OCI-LY7 (cell line): ENCODE results near the gene AP3B2. TPM values are rescaled to one million over a fixed set of nuclear protein-coding genes. Genes with fewer than 3 reads are reported as not detected.
"Not testable (repeated sequence)": the region's sequence is repeated elsewhere in the genome, so short reads cannot be mapped to it uniquely, and the experiment has no call there.

Source experiments
- BruUV-seq: library from RNA; stranded (reverse); fragments of 400-500 nt; replicated peaks from 2 replicates; lab custom pipeline; 2021; lab: Mats Ljungman, UMichigan
- CTCF ChIA-PET: fragments of 300-600 bp; sonication (Branson Sonifier 250); formaldehyde crosslinking; loops from one replicate; lab custom pipeline; 2022; ENCODE audit warnings: antibody characterized with exemption; ENCODE audit not compliant: unreplicated experiment; lab: Charles Lee
- POLR2A ChIA-PET: fragments of 300-600 bp; sonication (Branson Sonifier 250); formaldehyde crosslinking; loops from one replicate; lab custom pipeline; 2022; ENCODE audit warnings: antibody characterized with exemption; lab: Charles Lee
- DNase-seq: peaks from one replicate; pipeline ENCODE4 v3.0.0-alpha.2; 2015; ENCODE audit warnings: low spot score
- H2AFZ ChIP-seq: fragments of 200-600 bp; sonication (generic), shearing (Covaris generic); 2 replicates; pipeline ENCODE4 v1.6.1; 2014; ENCODE audit warnings: mild to moderate bottlenecking, antibody characterized with exemption, low read length, moderate library complexity
- H3K27ac ChIP-seq: fragments of 200-600 bp; sonication (generic); 2 replicates; pipeline ENCODE4 v1.5.1; 2014; ENCODE audit warnings: mixed run types, low read depth, mild to moderate bottlenecking, moderate library complexity, low read length, inconsistent platforms; ENCODE audit not compliant: poor library complexity, severe bottlenecking
- H3K36me3 ChIP-seq: fragments of 200-600 bp; sonication (generic); 2 replicates; pipeline ENCODE4 v1.6.1; 2014; ENCODE audit warnings: mild to moderate bottlenecking, antibody characterized with exemption, low read length, moderate library complexity, mixed read lengths; ENCODE audit not compliant: insufficient read depth
- H3K4me1 ChIP-seq: fragments of 200-600 bp; sonication (generic); 2 replicates; pipeline ENCODE4 v1.5.1; 2014; ENCODE audit warnings: mild to moderate bottlenecking, low read length; ENCODE audit not compliant: insufficient read depth, poor library complexity, severe bottlenecking
- H3K4me2 ChIP-seq: fragments of 200-600 bp; sonication (generic); 2 replicates; pipeline ENCODE4 v1.6.1; 2014; ENCODE audit warnings: mild to moderate bottlenecking, low read length
- H3K4me3 ChIP-seq: fragments of 200-600 bp; sonication (generic); 2 replicates; pipeline ENCODE4 v1.5.1; 2014; ENCODE audit warnings: mild to moderate bottlenecking, low read depth, low read length; ENCODE audit not compliant: poor library complexity, severe bottlenecking
- H3K79me2 ChIP-seq: fragments of 200-600 bp; sonication (generic); 2 replicates; pipeline ENCODE4 v1.6.1; 2016; ENCODE audit warnings: low read depth, mild to moderate bottlenecking, low read length, moderate library complexity, mixed read lengths; ENCODE audit not compliant: insufficient read depth
- H3K9me2 ChIP-seq: fragments of 200-600 bp; sonication (generic); 2 replicates; pipeline ENCODE4 v1.6.1; 2016; ENCODE audit warnings: mild to moderate bottlenecking, low read length, mixed read lengths; ENCODE audit not compliant: insufficient read depth
- H3K9me3 ChIP-seq: fragments of 200-600 bp; sonication (generic); 2 replicates; pipeline ENCODE4 v1.6.1; 2014; ENCODE audit warnings: mild to moderate bottlenecking, mixed run types, low read length, mixed read lengths
- H4K20me1 ChIP-seq: fragments of 200-600 bp; sonication (generic); 2 replicates; pipeline ENCODE4 v1.6.1; 2014; ENCODE audit warnings: mild to moderate bottlenecking, antibody characterized with exemption, low read length, moderate library complexity, mixed read lengths; ENCODE audit not compliant: insufficient read depth
- CTCF ChIP-seq: fragments of 200-600 bp; sonication (generic); conservative IDR thresholded peaks from 2 replicates; pipeline ENCODE4 v1.5.1; 2014; ENCODE audit warnings: mild to moderate bottlenecking, antibody characterized with exemption, low read length, moderate library complexity, mixed read lengths
- EZH2phosphoT487 ChIP-seq: fragments of 200-600 bp; sonication (generic); IDR thresholded peaks from 2 replicates; pipeline ENCODE4 v1.6.1; 2018; ENCODE audit warnings: low read depth, borderline replicate concordance, mild to moderate bottlenecking, mixed run types, antibody characterized with exemption, low read length, moderate library complexity, mixed read lengths
- intact Hi-C: fragments of 100-400 bp; cut with micrococcal nuclease; formaldehyde crosslinking; loops from one replicate; pipeline ENCODE4 v1.10.0; 2022; ENCODE audit not compliant: unreplicated experiment
- total RNA-seq, 2 experiments: library from RNA; depleted of rRNA in 1 of 2; stranded (reverse); fragments of >200 nt in 1 of 2; shearing (Covaris generic) in 1 of 2; gene quantifications; 2 replicates each; pipeline ENCODE4 v1.2.3, GENCODE V29; 2014 to 2022

Gene AP3B2
- total RNA-seq, 2 experiments from 2014 or later: 0.13 TPM; not detected in 1

- ChIA-PET CTCF (no interaction called here), POLR2A (no interaction called here)
- TF ChIP-seq EZH2phosphoT487: no peak
- no peak for TF ChIP-seq CTCF
- no peaks in the 10 kb centered on the region for H3K9me3 ChIP-seq
- DNase-seq: no peak
- H3K4me3 ChIP-seq: no peak overlapping the region
- H3K79me2 ChIP-seq: no peaks in the 10 kb centered on the region
- H3K4me2 ChIP-seq: peak overlapping the region; percentile 91; the same call in 1 of the 2 replicates
- H3K36me3 ChIP-seq: no peaks in the 10 kb centered on the region
- BruUV-seq: no TSS peak
- H3K4me1 ChIP-seq: no peaks in the 10 kb centered on the region
- no peaks in the 10 kb centered on the region for H4K20me1 ChIP-seq
- no peaks in the 10 kb centered on the region for H3K9me2 ChIP-seq
- H3K27ac ChIP-seq: no peak overlapping the region
- no peak overlapping the region for H2AFZ ChIP-seq
- intact Hi-C loops: no loop called here
Observed at GRCh38 chr15:82710208-82710555, 507 bp upstream of the AP3B2 start.

- no peaks in the 10 kb centered on the region for H3K9me3 ChIP-seq
- H3K79me2 ChIP-seq: no peaks in the 10 kb centered on the region
- H3K27ac ChIP-seq: no peak overlapping the region
- H4K20me1 ChIP-seq: no peaks in the 10 kb centered on the region
- ChIA-PET CTCF (no interaction called here), POLR2A (interaction anchor here (0.7 kb wide), 1 partner anchor 17 kb away, joined by 3 read pairs; no protein-coding TSS in a partner anchor)
- intact Hi-C loops: no loop called here
- no peaks in the 10 kb centered on the region for H3K36me3 ChIP-seq
- no peak overlapping the region for H2AFZ ChIP-seq
- no TSS peak for BruUV-seq
- no peak for TF ChIP-seq CTCF
- TF ChIP-seq EZH2phosphoT487: no peak
- H3K9me2 ChIP-seq: no peaks in the 10 kb centered on the region
- DNase-seq: no peak
- no peaks in the 10 kb centered on the region for H3K4me1 ChIP-seq
- peak overlapping the region; percentile 91; the same call in 1 of the 2 replicates for H3K4me2 ChIP-seq
- H3K4me3 ChIP-seq: peak overlapping the region; percentile 23
Observed at GRCh38 chr15:82709081-82709420, 624 bp downstream of the AP3B2 start.

DNA sequence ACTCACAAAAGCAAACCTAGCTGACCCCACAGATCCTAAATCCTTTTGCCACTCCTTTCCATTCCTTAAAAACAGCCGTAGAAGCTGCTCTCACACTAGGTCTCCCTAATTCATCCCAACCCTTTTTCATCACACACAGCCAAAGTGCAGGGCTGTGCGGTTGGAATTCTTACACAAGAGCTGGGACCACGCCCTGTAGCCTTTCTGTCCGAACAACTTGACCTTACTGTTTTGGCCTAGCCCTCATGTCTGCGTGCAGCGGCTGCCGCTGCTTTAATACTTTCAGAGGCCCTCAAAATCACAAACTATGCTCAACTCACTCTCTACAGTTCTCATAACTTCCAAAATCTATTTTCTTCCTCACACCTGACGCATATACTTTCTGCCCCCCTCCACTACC, 3.8 kb downstream of the AP3B2 start:
- BruUV-seq, H2AFZ ChIP-seq, H3K4me1 ChIP-seq, CTCF ChIA-PET, DNase-seq, H3K4me2 ChIP-seq, POLR2A ChIA-PET, H3K9me3 ChIP-seq, H3K27ac ChIP-seq, intact Hi-C loops, H3K9me2 ChIP-seq, H3K79me2 ChIP-seq, H3K4me3 ChIP-seq, H3K36me3 ChIP-seq, H4K20me1 ChIP-seq: not testable (repeated sequence)
